Measurements from ENCODE around the gene ZNF266. TPM values are rescaled to one million over a fixed set of nuclear protein-coding genes. Genes with fewer than 3 reads are reported as not detected.

Gene ZNF266
- total RNA-seq (2021) (17.8 and 25.6 TPM in 2 replicates), Bru-seq, nascent RNA (percentile 78 among the genes with signal in this experiment), BruChase-seq, experiment 1, labeled RNA remaining after a 2-hour chase (percentile 86 among the genes with signal in this experiment), BruChase-seq, experiment 2, labeled RNA remaining after a 6-hour chase (percentile 86 among the genes with signal in this experiment)
- long read RNA-seq, partial matches to known transcripts: 3 of 37 reads
- long read RNA-seq, other reads (novel, unspliced or antisense): 30 of 37 reads

- TF ChIP-seq EZH2 (IDR thresholded peaks at IDR 0.05; ENCODE audit: borderline replicate concordance, low read depth, low read length, poor library complexity, severe bottlenecking): no peak
- TF ChIP-seq CTCF (conservative IDR thresholded peaks at IDR 0.05; ENCODE audit: low read depth, low read length): peak; percentile 61
- peak; percentile 95 for DNase-seq (ENCODE audit: low spot score)
- Histone ChIP-seq H3K36me3 (ENCODE audit: insufficient read depth, low read length, poor library complexity, severe bottlenecking) (peaks cover 9% of the 10 kb centered on the region), H3K9me3 (ENCODE audit: low read depth, low read length, poor library complexity, severe bottlenecking) (no peaks in the 10 kb centered on the region), H3K4me3 (ENCODE audit: low read depth, low read length, poor library complexity, severe bottlenecking) (peak within 1 kb of the TSS; percentile 77), H3K27me3 (replicated peaks; ENCODE audit: insufficient read depth, low read depth, low read length, poor library complexity) (no peaks in the 10 kb centered on the region), H3K27ac (ENCODE audit: low read depth, low read length, poor library complexity, severe bottlenecking) (peak within 1 kb of the TSS; percentile 93), H3K4me1 (ENCODE audit: insufficient read depth, low read length, poor library complexity, severe bottlenecking) (peaks cover 6% of the 10 kb centered on the region)
- intact Hi-C loops (cut with micrococcal nuclease; ENCODE audit: unreplicated experiment): no loop called here
- POLR2A ChIA-PET (ENCODE audit: low non-redundant PET): interaction anchor here (0.6 kb wide), 1 partner anchor 62 kb away, joined by 4 read pairs; no protein-coding TSS in a partner anchor
- CTCF ChIA-PET: interaction anchor here (0.6 to 0.9 kb wide), 4 partner anchors 109 to 241 kb away, joined by 3 to 7 read pairs (median 4); no protein-coding TSS in a partner anchor
- TSS peak; percentile 71 for BruUV-seq (replicated peaks)
Measured at GRCh38 chr19:9435279-9436268, at the start of gene ZNF266. TSS of gene ZNF266 (minus strand) at chr19:9435573. CDS start at chr19:9420089, 15,484 bp downstream.

- no TSS peak for BruUV-seq (replicated peaks)
- Histone ChIP-seq H3K9me3 (ENCODE audit: low read depth, low read length, poor library complexity, severe bottlenecking) (peaks cover 32% of the 10 kb centered on the region), H3K27ac (ENCODE audit: low read depth, low read length, poor library complexity, severe bottlenecking) (no peak overlapping the region), H3K27me3 (replicated peaks; ENCODE audit: insufficient read depth, low read depth, low read length, poor library complexity) (no peaks in the 10 kb centered on the region), H3K4me1 (ENCODE audit: insufficient read depth, low read length, poor library complexity, severe bottlenecking) (no peaks in the 10 kb centered on the region), H3K36me3 (ENCODE audit: insufficient read depth, low read length, poor library complexity, severe bottlenecking) (no peaks in the 10 kb centered on the region), H3K4me3 (ENCODE audit: low read depth, low read length, poor library complexity, severe bottlenecking) (no peak overlapping the region)
- ChIA-PET CTCF (no interaction called here), POLR2A (ENCODE audit: low non-redundant PET) (no interaction called here)
- TF ChIP-seq EZH2 (IDR thresholded peaks at IDR 0.05; ENCODE audit: borderline replicate concordance, low read depth, low read length, poor library complexity, severe bottlenecking) (no peak), CTCF (conservative IDR thresholded peaks at IDR 0.05; ENCODE audit: low read depth, low read length) (no peak)
- DNase-seq (ENCODE audit: low spot score): no peak
- intact Hi-C loops (cut with micrococcal nuclease; ENCODE audit: unreplicated experiment): no loop called here
Measured at GRCh38 chr19:9485140-9485539, 49.8 kb upstream of the ZNF266 start.

GRCh38 chr19:9474975-9475374 lies 39.6 kb upstream of the ZNF266 start:
- CTCF ChIA-PET: no interaction called here
- no peak for DNase-seq (ENCODE audit: low spot score)
- intact Hi-C loops (cut with micrococcal nuclease; ENCODE audit: unreplicated experiment): no loop called here
- Histone ChIP-seq H3K27me3 (replicated peaks; ENCODE audit: insufficient read depth, low read depth, low read length, poor library complexity) (no peaks in the 10 kb centered on the region), H3K36me3 (ENCODE audit: insufficient read depth, low read length, poor library complexity, severe bottlenecking) (peaks cover 9% of the 10 kb centered on the region), H3K9me3 (ENCODE audit: low read depth, low read length, poor library complexity, severe bottlenecking) (peaks cover 34% of the 10 kb centered on the region), H3K4me3 (ENCODE audit: low read depth, low read length, poor library complexity, severe bottlenecking) (no peak overlapping the region), H3K27ac (ENCODE audit: low read depth, low read length, poor library complexity, severe bottlenecking) (no peak overlapping the region), H3K4me1 (ENCODE audit: insufficient read depth, low read length, poor library complexity, severe bottlenecking) (no peaks in the 10 kb centered on the region)
- TF ChIP-seq CTCF (conservative IDR thresholded peaks at IDR 0.05; ENCODE audit: low read depth, low read length): no peak
- TF ChIP-seq EZH2 (IDR thresholded peaks at IDR 0.05; ENCODE audit: borderline replicate concordance, low read depth, low read length, poor library complexity, severe bottlenecking): no peak
- BruUV-seq (replicated peaks): no TSS peak
- POLR2A ChIA-PET (ENCODE audit: low non-redundant PET): no interaction called here
